GM23248 (cell line): ENCODE data around the gene FHOD3. TPM values are rescaled to one million over a fixed set of nuclear protein-coding genes. Genes with fewer than 3 reads are reported as not detected.
"Not testable (repeated sequence)": the region's sequence is repeated elsewhere in the genome, so short reads cannot be mapped to it uniquely, and the experiment has no call there.

ENCODE experiments used
- DNase-seq: peaks from one replicate; pipeline ENCODE4 v3.0.0-alpha.2; 2015
- H2AFZ ChIP-seq: fragments of 200-600 bp; sonication (generic); 2 replicates; pipeline ENCODE4 v1.6.1; 2016; ENCODE audit warnings: antibody characterized with exemption
- H3F3A ChIP-seq: fragments of 200-600 bp; sonication (generic); 2 replicates; pipeline ENCODE4 v1.6.1; 2016; ENCODE audit warnings: mild to moderate bottlenecking, antibody characterized with exemption, mixed run types; ENCODE audit not compliant: insufficient read depth
- H3K27ac ChIP-seq: fragments of 200-600 bp; sonication (generic); 2 replicates; pipeline ENCODE4 v1.5.1; 2016; ENCODE audit warnings: mild to moderate bottlenecking
- H3K27me3 ChIP-seq: fragments of 200-600 bp; sonication (generic); replicated peaks from 2 replicates; pipeline ENCODE4 v1.6.1; 2016; ENCODE audit warnings: mild to moderate bottlenecking; ENCODE audit not compliant: insufficient read depth
- H3K36me3 ChIP-seq: fragments of 200-600 bp; sonication (generic); 2 replicates; pipeline ENCODE4 v1.6.1; 2016; ENCODE audit warnings: low read depth, mild to moderate bottlenecking
- H3K4me1 ChIP-seq: fragments of 200-600 bp; sonication (generic); 2 replicates; pipeline ENCODE4 v1.6.1; 2016; ENCODE audit warnings: mild to moderate bottlenecking; ENCODE audit not compliant: insufficient read depth
- H3K4me2 ChIP-seq: fragments of 200-600 bp; sonication (generic); one replicate; pipeline ENCODE4 v1.6.1; 2016; ENCODE audit warnings: mild to moderate bottlenecking; ENCODE audit not compliant: unreplicated experiment
- H3K4me3 ChIP-seq: fragments of 200-600 bp; sonication (generic); 2 replicates; pipeline ENCODE4 v1.5.1; 2016; ENCODE audit warnings: mild to moderate bottlenecking
- H3K79me2 ChIP-seq: fragments of 200-600 bp; sonication (generic); 2 replicates; pipeline ENCODE4 v1.6.1; 2016; ENCODE audit warnings: mild to moderate bottlenecking; ENCODE audit not compliant: insufficient read depth
- H3K9ac ChIP-seq: fragments of 200-600 bp; sonication (generic); 2 replicates; pipeline ENCODE4 v1.6.1; 2016; ENCODE audit warnings: mild to moderate bottlenecking
- H3K9me2 ChIP-seq: fragments of 200-600 bp; sonication (generic); 2 replicates; pipeline ENCODE4 v1.6.1; 2016; ENCODE audit warnings: mixed run types, mild to moderate bottlenecking, moderate library complexity; ENCODE audit not compliant: insufficient read depth
- H3K9me3 ChIP-seq: fragments of 200-600 bp; sonication (generic); one replicate; pipeline ENCODE4 v1.6.1; 2017; ENCODE audit warnings: low read depth
- H4K20me1 ChIP-seq: fragments of 200-600 bp; sonication (generic); 2 replicates; pipeline ENCODE4 v1.6.0; 2016; ENCODE audit not compliant: insufficient read depth
- EZH2 ChIP-seq: fragments of 200-600 bp; sonication (generic); IDR thresholded peaks from 2 replicates; pipeline ENCODE4 v1.6.1; 2018; ENCODE audit warnings: antibody characterized with exemption, mild to moderate bottlenecking; ENCODE audit not compliant: insufficient read depth, poor library complexity, severe bottlenecking
- EZH2phosphoT487 ChIP-seq: fragments of 200-600 bp; sonication (generic); IDR thresholded peaks from 2 replicates; pipeline ENCODE4 v1.6.1; 2018; ENCODE audit warnings: antibody characterized with exemption, moderate library complexity, mild to moderate bottlenecking, low read depth; ENCODE audit not compliant: insufficient read depth
- WGBS, 2 experiments: methylation state at CpG; one replicate each; pipeline ENCODE4 v1.1.6; 2015 to 2017; ENCODE audit warnings: low lambda C conversion rate in 2 of 2, low coverage in 1 of 2; ENCODE audit errors: missing lambda C conversion rate in 2 of 2; 5-methylcytosine and 5-hydroxymethylcytosine counted together
- in situ Hi-C: fragments of 300-500 bp; cut with MboI; formaldehyde crosslinking; loops from 2 replicates; pipeline ENCODE4 v1.15.0; 2020
- polyA plus RNA-seq: library from polyadenylated mRNA; unstranded; fragments of >200 nt; fragmentation: Nextera tagmentation; extraction: Ambion mirVana; gene quantifications from 2 replicates; pipeline ENCODE4 v1.2.1, GENCODE V29; 2016
- total RNA-seq: library from RNA; depleted of rRNA; stranded (reverse); fragments of >200 nt; shearing (Covaris generic); gene quantifications from 2 replicates; pipeline ENCODE4 v1.2.3, GENCODE V29; 2014

The FHOD3 gene
- total and polyA plus RNA-seq, 2 experiments from 2014 or later, result 1.6 to 10.1 TPM

- no peak overlapping the region for H3K9ac ChIP-seq
- H3K36me3 ChIP-seq, result no peaks in the 10 kb centered on the region
- DNase-seq, result peak; percentile 10
- no peak overlapping the region for H3K4me2 ChIP-seq
- H4K20me1 ChIP-seq, result no peaks in the 10 kb centered on the region
- peaks cover 13% of the 10 kb centered on the region for H3K4me1 ChIP-seq
- H3F3A ChIP-seq, result peaks cover 6% of the 10 kb centered on the region; the same call in 1 of the 2 replicates
- TF ChIP-seq EZH2phosphoT487 (no peak), EZH2 (no peak)
- 96 to 97% methylated on average over 2 of the region's 2 CpGs for WGBS, 2 experiments
- no peak overlapping the region for H2AFZ ChIP-seq
- H3K27me3 ChIP-seq, result no peaks in the 10 kb centered on the region
- H3K27ac ChIP-seq, result no peak overlapping the region
- in situ Hi-C loops, result no loop called here
- H3K9me2 ChIP-seq, result no peaks in the 10 kb centered on the region
- no peak overlapping the region for H3K4me3 ChIP-seq
- no peaks in the 10 kb centered on the region for H3K9me3 ChIP-seq
- H3K79me2 ChIP-seq, result no peaks in the 10 kb centered on the region
Observed at GRCh38 chr18:36762074-36762473, 464.6 kb downstream of the FHOD3 start.

- H3K36me3 ChIP-seq, H2AFZ ChIP-seq, H3K27me3 ChIP-seq, H3F3A ChIP-seq, H3K4me2 ChIP-seq, H3K9me3 ChIP-seq, H4K20me1 ChIP-seq, H3K4me3 ChIP-seq, in situ Hi-C loops, H3K9me2 ChIP-seq, H3K4me1 ChIP-seq, DNase-seq, H3K9ac ChIP-seq, H3K79me2 ChIP-seq, H3K27ac ChIP-seq: not testable (repeated sequence)
- WGBS, 2 experiments, result 95 to 96% methylated on average over 26 of the region's 26 CpGs
Observed at GRCh38 chr18:36762965-36763364, 465.5 kb downstream of the FHOD3 start.

GRCh38 chr18:36766836-36767235, 469.3 kb downstream of the FHOD3 start:
- Histone ChIP-seq H2AFZ (no peak overlapping the region), H4K20me1 (no peaks in the 10 kb centered on the region), H3K27me3 (no peaks in the 10 kb centered on the region), H3K4me2 (no peak overlapping the region), H3K9me2 (no peaks in the 10 kb centered on the region), H3K79me2 (no peaks in the 10 kb centered on the region), H3K36me3 (no peaks in the 10 kb centered on the region), H3K4me1 (peaks cover 11% of the 10 kb centered on the region), H3K9ac (no peak overlapping the region), H3K9me3 (no peaks in the 10 kb centered on the region), H3F3A (peaks cover 2% of the 10 kb centered on the region; the same call in 1 of the 2 replicates), H3K27ac (no peak overlapping the region), H3K4me3 (no peak overlapping the region)
- WGBS, 2 experiments, result 90 to 98% methylated on average over 3 of the region's 3 CpGs
- in situ Hi-C loops, result no loop called here
- no peak for DNase-seq
- no peak for TF ChIP-seq EZH2
- TF ChIP-seq EZH2phosphoT487, result no peak

GRCh38 chr18:36769172-36769571, 471.7 kb downstream of the FHOD3 start:
- Histone ChIP-seq H3K9me3 (no peaks in the 10 kb centered on the region), H3K4me1 (peaks cover 20% of the 10 kb centered on the region), H3K4me3 (no peak overlapping the region), H4K20me1 (no peaks in the 10 kb centered on the region), H3K36me3 (no peaks in the 10 kb centered on the region), H3K9ac (no peak overlapping the region), H2AFZ (no peak overlapping the region), H3K27ac (no peak overlapping the region), H3K9me2 (no peaks in the 10 kb centered on the region), H3K79me2 (no peaks in the 10 kb centered on the region), H3F3A (peaks cover 9% of the 10 kb centered on the region; the same call in 1 of the 2 replicates), H3K27me3 (no peaks in the 10 kb centered on the region), H3K4me2 (no peak overlapping the region)
- TF ChIP-seq EZH2 (no peak), EZH2phosphoT487 (no peak)
- in situ Hi-C loops, result no loop called here
- peak; percentile 46 for DNase-seq
- 75 to 84% methylated on average over 10 of the region's 10 CpGs for WGBS, 2 experiments

GRCh38 chr18:36769611-36770314, 472.2 kb downstream of the FHOD3 start:
- no peak overlapping the region for H3K4me2 ChIP-seq
- WGBS, 2 experiments, result 88 to 89% methylated on average over 6 of the region's 6 CpGs
- H3K9me3 ChIP-seq, result no peaks in the 10 kb centered on the region
- H3K27ac ChIP-seq, result no peak overlapping the region
- in situ Hi-C loops, result no loop called here
- no peak overlapping the region for H3K9ac ChIP-seq
- H2AFZ ChIP-seq, result no peak overlapping the region
- no peaks in the 10 kb centered on the region for H3K36me3 ChIP-seq
- DNase-seq, result peak; percentile 9
- H3K27me3 ChIP-seq, result no peaks in the 10 kb centered on the region
- H3K79me2 ChIP-seq, result no peaks in the 10 kb centered on the region
- H3F3A ChIP-seq, result peaks cover 9% of the 10 kb centered on the region; the same call in 1 of the 2 replicates
- no peak for TF ChIP-seq EZH2phosphoT487
- no peak overlapping the region for H3K4me3 ChIP-seq
- no peaks in the 10 kb centered on the region for H3K9me2 ChIP-seq
- H3K4me1 ChIP-seq, result peaks cover 20% of the 10 kb centered on the region
- H4K20me1 ChIP-seq, result no peaks in the 10 kb centered on the region
